GM19324 (cell line): Measurements from ENCODE around the gene CCR5.
"Not testable (repeated sequence)": the region's sequence is repeated elsewhere in the genome, so short reads cannot be mapped to it uniquely, and the experiment has no call there.

ENCODE experiments used
- ATAC-seq: cut with Tn5 transposase; IDR thresholded peaks from one replicate; pipeline ENCODE4 v1.9.1; 2021; ENCODE audit warnings: mild to moderate bottlenecking, moderate library complexity; ENCODE audit not compliant: unreplicated experiment, low FRiP score

CCR5 gene

DNA sequence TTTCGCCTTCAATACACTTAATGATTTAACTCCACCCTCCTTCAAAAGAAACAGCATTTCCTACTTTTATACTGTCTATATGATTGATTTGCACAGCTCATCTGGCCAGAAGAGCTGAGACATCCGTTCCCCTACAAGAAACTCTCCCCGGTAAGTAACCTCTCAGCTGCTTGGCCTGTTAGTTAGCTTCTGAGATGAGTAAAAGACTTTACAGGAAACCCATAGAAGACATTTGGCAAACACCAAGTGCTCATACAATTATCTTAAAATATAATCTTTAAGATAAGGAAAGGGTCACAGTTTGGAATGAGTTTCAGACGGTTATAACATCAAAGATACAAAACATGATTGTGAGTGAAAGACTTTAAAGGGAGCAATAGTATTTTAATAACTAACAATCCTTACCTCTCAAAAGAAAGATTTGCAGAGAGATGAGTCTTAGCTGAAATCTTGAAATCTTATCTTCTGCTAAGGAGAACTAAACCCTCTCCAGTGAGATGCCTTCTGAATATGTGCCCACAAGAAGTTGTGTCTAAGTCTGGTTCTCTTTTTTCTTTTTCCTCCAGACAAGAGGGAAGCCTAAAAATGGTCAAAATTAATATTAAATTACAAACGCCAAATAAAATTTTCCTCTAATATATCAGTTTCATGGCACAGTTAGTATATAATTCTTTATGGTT lies at the start of gene CCR5:
Gene CCR5 (plus strand): TSS at position 108 of the 680 bp plus-strand sequence. CDS start 1,957 bp downstream, outside the sequence.
- ATAC-seq: no peak

DNA sequence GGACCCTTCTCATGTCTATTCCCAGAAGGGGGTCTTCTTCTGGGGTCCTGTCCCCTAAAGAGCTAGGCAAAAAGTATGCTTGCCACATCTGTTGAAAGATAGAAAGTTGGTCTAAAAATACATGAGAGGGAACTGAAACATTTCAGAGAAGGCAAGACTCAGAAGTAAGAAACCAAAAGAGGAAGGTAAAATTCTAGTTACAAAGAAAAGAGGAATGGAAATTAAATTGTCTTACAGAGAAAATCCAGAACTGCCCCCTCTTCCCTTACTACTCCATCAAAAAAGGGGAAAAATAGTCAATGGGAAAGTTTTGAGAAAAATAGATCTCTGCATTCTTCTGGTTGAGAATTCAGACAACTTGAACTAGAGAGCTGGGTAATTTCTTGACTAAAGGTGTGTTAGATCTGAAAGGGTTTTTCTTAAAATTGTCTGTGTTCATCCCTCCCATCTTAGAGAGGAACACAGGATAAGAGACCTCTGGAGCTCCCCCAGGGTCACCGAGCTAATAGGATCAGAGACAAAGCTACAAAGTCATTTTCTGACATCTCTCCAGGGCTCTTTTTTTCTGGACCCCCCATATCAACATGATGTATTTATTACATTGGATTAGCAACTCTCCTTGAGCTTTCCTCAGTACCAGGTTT lies 49.2 kb upstream of the CCR5 start:
- ATAC-seq: no peak

DNA sequence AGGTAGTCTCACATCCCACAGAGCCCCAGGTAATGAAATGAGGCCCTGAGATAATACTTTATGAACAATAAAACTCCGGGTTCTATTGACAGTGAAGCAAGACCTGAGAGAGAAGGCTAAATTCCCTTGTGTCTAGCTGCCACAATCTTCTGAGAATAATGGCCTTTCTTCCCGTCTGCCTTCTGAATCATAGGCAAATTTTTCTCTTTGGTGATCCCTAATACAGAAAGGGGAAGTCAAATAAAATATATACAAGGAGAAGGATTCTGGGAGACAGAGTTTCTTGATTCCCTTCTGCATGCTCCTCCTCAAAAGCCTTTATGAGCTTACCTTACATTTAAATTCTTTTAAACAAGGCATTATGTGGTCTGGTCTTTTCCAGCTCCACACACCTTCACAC lies 46.7 kb upstream of the CCR5 start:
- ATAC-seq: no peak

DNA sequence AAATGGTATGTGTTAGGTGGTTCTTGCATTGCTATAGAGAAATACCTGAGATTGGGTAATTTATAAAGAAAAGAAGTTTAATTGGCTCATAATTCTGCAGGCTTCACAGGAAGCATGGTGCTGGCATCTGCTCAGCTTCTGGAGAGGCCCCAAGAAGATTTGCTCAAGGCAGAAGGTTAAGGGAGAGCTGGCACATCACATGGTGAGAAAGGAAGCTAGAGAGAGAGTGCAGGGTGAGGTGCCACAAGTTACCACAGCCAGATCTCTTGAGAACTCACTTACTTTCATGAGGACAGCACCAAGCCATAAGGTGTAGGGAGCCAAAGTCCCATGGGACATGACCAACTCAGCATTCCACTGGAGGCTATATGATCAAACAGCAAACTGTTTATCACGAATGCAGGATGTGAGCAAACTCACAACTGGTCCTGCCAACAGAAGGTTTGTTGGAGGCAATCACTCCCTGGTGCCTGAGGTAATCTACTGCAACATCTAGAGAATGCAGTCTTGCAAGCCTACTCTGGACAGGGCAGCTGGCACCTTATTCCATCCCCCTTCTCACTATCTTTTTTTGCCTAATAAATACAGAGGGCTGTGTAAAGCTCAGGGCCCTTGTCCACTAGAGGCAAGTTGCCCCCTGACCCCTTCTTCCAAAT lies 45.0 kb upstream of the CCR5 start:
- no peak for ATAC-seq

DNA sequence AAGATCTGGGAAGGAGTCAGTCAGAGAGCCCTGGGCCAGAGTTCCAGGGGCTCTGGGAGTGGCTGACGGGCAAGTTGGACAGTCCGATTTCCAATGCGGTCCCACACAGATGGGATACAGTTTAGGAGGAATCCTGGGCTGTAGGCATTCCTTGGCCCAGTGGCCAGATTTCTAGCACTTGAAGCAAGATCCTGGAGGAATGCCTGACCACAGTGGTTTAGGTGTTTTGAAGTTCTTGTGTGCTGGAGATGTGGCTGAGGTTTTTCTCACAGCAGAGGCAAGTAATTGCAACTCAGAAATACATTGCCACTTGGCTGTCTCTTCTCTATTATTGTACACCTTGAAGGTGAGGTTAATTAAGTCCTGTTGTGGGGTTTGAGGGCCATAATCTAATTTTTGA lies 40.1 kb upstream of the CCR5 start:
- not testable (repeated sequence) for ATAC-seq

DNA sequence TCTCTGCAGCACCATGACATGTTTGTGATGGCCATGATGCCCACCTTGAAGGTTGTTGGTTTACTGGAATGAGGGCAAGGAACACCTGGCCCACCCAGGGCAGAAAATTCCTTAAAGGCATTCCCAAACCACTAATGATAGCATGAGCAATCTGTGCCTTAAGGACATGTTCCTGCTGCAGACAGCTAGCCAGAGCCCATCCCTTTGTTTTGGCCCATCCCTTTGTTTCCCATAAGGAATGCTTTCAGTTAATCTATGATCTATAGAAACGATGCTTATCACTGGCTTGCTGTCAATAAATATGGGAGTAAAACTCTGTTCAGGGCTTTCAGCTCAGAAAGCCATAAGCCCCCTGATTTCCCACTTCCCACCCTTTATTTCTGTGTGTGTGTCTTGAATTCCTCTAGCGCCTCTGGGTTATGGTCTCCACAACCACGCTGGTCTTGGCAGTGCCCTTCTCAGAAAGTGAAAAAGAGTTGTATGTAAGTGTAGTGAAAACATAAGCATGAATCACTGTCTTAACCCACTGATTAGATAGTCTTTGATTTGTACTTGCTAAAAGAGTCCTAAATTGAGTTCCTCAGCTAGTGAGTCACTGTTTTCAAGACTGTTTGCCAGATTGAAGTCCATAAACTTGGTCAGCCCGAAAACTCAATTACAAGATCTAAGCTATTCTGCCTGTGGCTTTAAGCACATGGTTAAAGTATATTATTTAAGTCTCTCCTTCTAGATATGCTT lies 35.8 kb upstream of the CCR5 start:
- ATAC-seq: no peak

DNA sequence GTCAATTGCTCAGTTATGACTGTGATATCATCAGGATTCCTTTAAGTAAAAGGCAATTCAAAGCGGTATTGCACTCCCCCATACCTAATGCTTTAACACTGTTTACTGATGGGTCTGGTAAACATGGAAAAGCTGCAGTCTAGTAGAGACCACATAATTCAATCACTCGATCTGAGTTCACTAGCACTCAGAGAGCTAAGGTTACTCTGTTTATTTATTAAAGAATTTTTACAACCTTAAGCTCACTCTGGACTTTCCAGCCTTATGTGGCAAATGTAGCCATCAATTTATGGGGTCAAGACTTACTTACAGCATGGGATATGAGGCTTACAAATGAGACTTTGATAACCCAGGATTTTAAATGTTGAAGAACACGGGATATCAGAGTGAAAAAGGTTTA lies 35.2 kb upstream of the CCR5 start:
- no peak for ATAC-seq

DNA sequence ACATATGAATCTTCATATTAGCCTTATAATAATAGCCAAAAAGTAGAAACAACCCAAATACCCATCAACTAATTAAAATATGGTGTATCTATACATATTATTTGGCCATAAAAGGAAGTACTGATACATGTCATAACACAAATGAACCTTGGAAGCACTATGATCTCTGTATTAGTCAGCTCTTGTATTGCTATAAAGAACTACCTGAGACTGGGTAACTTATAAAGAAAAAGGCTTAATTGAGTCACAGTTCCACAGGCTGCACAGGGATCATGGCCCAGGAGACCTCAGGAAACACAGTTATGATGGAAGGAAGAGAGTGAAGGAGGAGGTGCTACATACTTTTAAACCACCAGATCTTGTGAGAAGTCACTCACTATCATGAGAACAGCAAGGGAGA lies 32.8 kb upstream of the CCR5 start:
- no peak for ATAC-seq

DNA sequence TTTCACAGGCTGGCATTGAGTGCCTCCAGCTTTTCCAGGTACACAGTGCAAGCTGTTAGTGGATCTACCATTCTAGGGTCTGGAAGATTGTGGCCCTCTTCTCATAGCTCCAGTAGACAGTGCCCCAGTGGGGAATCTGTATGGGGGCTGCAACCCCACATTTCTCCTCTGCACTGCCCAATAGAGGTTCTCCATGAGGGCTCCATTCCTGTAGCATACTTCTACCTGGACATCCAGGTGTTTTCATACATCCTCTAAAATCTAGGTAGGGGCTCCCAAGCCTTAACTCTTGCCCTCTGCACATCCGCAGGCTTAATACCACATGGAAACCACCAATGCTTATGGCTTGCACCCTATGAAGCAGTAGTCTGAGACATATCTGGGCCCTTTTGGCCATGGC lies 31.9 kb upstream of the CCR5 start:
- ATAC-seq: no peak

DNA sequence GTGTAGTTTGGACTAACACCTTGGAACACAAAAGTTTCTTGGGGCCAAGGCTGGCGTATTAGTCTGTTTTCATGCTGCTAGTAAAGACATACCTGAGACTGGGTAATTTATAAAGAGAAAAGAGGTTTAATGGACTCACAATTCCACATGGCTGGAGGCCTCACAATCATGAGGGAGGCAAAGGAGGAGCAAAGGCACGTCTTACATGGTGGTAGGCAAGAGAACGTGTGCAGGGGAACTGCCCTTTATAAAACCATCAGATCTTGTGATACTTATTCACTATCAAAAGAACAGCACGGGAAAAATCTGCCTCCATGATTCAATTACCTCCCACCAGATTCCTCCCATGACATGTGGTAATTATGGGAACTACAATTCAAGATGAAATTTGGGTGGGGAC lies 26.3 kb upstream of the CCR5 start:
- no peak for ATAC-seq

DNA sequence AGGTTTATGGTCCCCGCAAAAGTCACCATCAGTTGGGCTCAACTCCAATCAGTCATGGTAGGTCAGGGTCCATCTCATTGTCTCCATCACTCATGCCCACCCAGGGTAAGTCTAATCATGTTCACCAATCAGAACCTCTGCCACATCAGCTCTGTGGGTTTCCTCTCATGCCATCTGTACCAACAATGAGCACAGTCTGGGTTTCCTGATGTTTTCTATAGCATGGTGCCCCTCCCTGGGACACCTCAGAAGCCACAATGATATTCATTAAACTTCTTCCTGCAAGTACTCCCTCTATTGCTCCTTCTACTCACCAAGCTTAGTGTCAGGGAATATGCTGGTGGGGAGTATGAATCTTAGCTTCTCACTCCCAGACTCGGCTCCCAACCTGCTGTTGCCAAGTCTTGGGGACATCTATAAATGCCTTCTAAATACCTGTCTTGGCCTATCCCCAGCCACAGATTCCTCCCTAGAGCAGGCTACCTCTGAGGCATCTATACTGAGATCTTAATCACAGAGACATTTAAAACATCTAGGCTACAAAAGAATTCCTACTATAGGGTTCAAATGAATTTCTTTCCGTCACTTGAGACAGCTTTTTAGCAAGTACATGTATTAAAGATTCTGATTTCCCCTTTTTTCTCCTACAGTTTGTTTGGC lies 21.8 kb upstream of the CCR5 start:
- ATAC-seq: no peak

DNA sequence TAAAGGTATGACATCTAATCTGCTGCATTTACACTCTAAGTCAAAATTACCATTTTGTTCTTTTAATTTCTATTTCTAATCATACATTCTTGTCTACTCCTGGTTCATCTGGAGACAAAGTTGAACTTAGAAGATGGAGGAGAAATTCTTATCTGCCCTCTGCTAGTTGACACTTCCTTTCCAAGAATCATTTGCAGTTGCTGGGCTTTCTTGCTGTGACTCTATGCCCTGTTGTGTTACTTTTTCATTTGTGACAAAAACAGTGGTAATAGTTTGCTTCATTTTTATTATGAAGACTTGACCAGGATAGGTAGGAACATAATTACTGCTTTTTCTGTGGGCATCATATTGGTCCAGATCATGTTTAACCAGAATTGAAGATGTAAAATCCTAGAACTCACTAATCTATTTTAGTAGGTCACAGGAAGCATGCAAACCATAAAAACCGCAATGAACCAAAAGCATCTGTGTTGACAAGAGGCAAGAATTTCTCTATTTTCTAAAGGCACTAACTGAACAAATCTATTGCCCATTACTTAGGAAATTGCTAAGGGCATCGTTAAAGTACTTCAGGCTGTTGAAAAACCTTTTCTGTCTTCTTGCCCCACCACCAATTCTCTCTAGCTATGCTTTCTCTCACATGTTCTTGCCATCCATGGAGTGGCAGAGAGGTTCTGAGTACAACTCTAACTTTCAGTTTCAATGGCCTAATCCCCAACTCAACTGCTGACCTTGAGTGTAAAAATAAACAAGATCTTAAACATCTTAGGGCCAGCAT lies 21.1 kb upstream of the CCR5 start:
- ATAC-seq: no peak

DNA sequence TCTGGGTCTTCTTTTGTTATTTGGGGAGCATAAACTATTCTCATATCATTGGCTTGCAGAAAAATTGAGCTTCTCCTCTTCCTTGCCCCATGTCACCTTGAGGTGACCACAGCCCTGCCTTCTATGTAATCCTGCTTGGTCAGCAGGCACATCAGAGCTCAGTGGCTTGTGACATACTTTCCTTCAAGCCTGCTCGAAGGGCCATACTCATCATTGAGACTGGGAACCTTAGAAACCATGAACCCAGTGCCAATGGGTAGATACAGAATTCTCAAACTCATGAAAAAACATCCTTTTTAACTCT lies 20.5 kb upstream of the CCR5 start:
- no peak for ATAC-seq

DNA sequence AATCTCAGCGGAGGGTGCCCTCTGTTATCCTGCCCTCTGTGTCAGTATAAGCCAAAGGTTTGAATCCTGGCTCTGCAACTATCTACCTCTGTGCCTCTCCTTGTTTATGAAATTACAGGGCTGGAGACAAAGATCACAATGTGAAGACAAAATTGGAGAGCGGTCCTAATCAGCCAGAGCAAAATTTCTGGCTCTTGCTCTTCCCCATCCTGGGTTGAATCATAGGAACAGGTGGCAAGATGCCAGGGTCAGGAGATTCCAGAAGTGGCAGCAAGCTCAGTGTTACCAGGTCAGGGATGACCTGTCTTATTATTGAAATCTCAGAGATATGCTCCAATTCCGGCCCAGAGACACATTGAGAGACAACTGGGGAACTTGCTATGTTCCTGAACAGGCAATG lies 19.1 kb upstream of the CCR5 start:
- ATAC-seq: no peak

DNA sequence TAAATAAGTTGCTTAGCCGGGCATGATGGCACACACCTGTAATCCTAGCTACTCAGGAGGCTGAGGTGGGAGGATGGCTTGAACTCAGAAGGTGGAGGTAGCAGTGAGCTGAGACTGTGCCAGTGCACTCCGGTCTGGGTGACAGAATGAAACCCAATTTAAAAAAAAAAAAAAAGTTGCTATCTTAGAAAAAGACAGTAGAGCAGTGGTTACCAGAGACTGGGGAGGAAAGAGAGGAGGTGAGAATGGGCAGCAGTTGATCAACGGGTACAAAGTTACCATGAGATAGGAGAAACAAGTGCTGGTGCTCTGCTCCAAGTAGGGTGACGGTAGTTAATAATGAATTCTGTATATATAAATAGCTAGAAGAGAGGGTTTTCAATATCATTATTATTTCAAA lies 17.7 kb upstream of the CCR5 start:
- no peak for ATAC-seq

DNA sequence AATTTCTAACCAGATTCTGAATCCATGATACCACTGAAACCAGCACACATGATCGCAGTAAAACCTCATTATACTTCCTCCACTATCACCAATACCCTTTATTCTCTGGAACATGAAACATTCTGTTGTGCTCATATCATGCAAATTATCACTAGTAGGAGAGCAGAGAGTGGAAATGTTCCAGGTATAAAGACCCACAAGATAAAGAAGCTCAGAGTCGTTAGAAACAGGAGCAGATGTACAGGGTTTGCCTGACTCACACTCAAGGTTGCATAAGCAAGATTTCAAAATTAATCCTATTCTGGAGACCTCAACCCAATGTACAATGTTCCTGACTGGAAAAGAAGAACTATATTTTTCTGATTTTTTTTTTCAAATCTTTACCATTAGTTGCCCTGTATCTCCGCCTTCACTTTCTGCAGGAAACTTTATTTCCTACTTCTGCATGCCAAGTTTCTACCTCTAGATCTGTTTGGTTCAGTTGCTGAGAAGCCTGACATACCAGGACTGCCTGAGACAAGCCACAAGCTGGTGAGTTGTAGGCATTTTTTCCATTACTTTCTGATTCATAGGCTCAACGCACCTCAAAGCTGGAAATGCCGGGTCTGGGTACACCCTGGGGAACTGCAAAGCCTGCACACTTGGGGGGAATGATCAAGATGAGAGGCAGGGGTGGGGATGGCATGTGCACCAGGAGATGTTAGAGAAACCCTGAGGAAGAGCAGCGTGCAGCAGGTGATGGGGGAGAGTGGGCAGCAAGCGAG lies 16.9 kb upstream of the CCR5 start, which contains the start of gene CCR2:
Gene CCR2 (plus strand): TSS at position 465 of the 764 bp plus-strand sequence. CDS start 3,417 bp downstream, outside the sequence.
- no peak for ATAC-seq

DNA sequence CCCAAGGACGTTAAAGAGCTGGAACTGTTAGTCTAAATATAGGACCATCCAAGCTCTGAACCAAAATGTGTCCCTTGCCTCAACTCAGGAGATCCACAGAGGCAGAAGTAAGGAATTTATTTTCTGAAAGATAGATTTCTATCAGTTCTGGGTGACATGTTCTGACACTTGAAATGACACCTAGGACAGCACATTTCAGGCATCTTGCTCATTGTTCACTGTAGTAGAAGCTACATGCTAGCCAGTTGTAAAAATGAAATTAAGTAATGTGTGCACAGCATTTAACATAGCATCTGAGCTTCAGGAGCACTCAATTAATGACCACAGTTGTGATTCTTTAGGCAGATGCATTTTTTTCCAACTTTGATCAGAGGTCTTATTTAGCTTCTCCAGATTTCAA lies 16.3 kb upstream of the CCR5 start:
- ATAC-seq: no peak

DNA sequence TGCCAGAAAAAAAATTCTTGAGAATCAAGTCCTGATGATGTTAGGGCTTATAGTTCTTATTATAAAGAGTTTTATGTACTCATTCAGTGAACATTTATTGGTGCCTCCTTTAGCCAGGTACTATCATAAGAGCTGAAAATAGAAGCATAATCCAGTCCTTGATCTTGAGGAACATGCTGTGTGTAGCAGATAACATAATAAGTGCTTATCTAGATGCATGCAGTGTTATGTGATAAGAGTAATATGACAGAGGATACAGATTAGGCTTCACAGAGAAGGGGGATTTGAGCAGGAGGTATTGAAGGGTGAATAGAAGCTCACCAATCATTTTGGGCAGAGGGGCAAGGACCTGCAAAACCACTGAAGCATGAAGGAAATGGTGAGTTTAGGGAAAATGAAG lies 15.8 kb upstream of the CCR5 start:
- ATAC-seq: no peak

DNA sequence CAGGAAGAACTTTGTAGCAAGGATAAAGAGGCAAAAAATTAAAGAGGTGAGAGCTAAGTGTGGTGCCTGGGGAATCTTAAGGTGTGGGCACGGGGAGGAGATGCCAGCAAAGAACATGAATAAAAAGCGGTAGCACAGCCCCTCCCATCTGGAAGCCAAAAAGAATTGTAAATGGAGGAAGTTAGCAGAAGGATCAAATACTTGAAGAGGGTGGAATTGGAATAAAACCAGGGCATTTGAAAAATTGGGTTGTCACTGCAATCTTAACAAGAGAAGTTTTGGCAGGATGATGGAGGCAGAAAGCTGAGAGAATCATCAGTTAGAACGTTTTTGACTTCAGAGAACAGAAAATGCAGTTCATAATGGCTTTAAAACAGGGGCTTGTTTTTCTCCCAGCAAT lies 14.5 kb upstream of the CCR5 start:
- ATAC-seq: no peak
